Activated CD8-positive, alpha-beta memory T cell treated with anti-CD3 and anti-CD28 coated beads, Interleukin-2, amount 50 U/mL, for 1 hour (primary cell): ENCODE data around the gene HMGN4.
"Not testable (repeated sequence)": the region's sequence is repeated elsewhere in the genome, so short reads cannot be mapped to it uniquely, and the experiment has no call there.

Source experiments
- DNase-seq: peaks from one replicate; pipeline ENCODE4 v3.0.0-alpha.2; 2020; ENCODE audit errors: extremely low read depth

HMGN4 gene

DNA sequence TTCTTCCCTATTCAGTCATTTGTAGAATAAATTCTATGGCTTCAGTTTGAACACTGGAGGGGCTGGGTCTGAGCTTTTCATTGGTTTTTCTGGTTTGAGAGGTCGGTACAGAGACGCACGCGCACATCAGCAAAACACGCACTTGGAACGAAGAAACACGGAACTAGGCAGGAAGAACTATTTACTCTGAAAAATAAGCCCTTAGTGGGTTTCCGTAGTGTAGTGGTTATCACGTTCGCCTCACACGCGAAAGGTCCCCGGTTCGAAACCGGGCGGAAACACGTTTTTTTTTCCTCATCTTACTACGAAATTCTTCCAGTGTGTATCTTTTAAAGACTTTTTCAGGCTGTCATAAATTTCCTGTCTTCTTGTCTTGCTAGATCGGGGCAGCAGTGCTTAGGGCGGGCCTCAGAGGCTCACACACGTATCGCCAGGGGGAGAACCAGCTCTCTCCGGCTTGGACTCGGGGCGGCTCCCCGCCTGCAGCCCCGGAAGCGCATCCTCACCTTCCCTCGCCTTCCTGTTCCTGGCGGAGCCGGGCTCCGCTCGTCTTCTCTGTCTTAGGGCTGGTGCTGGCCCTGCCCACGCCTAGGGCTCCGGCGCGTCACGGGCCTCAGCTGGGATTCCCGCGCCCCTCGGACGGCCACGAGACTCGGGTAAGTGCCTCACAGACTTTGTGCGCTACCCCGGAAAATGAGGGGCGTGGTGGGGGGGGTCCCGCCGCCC lies at the start of gene HMGN4:
HMGN4 (plus strand) TSS at position 521 of the 726 bp plus-strand sequence. CDS start 6,841 bp downstream, outside the sequence.
- peak; percentile 72 for DNase-seq

DNA sequence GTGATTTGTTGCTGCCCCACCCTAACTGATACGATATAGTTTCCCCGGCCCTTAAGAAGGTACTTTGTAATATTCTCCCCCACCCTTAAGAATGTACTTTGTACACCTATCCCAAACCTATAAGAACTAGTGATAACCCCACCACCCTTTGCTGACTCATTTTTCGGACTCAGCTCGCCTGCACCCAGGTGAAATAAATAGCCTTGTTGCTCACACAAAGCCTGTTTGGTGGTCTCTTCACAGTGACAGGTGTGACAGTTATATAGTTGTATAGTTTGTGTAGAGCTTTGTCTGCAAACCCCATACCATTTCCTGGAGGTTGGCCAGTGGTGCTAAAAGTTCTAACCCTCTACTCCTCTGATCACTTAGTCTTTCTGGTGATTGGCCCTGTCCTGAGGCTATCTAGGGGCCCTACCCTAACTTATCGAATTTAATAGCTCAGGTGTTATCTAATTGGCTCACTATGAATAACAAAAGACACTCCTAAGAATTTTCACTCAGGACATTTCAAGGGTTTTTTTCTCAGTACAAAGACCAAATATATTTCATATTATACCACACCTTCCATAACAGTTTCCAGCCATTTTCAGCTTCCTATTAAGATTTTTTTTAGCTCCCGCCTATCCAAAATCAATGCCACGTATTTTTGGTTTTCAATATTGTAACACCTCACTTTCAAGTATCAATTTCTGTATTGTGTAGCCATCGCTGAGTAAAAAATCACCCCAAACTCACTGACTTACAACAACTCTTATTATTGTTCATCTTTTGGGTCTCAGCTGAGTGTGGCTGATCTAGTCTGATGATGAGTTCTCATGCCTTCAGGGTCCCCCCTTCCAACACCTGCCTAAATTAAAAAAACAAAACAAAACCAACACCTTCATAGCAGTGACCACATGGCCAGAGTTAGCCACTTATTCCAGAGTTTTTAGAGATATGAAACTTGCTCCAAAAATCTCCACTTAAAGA lies 47.9 kb upstream of the HMGN4 start:
- no peak for DNase-seq

DNA sequence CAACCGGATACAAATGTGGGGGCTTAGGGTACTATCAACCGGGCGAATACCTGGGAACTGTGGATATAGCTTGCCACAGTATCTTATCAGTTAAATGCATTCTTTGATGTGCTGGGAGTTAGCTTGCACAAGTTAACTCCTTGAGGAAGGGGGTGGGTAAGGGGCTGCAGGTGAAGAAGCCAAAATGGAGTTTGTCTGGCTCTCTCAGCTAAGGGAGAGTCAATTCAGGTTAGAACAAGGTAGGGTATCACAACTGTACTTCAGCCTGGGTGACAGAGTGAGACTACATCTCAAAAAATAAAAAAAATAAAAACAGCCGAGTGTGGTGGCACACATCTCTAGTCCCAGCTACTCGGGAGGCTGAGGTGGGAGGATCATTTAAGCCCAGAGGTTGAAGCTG lies 46.6 kb upstream of the HMGN4 start:
- DNase-seq, result no peak

DNA sequence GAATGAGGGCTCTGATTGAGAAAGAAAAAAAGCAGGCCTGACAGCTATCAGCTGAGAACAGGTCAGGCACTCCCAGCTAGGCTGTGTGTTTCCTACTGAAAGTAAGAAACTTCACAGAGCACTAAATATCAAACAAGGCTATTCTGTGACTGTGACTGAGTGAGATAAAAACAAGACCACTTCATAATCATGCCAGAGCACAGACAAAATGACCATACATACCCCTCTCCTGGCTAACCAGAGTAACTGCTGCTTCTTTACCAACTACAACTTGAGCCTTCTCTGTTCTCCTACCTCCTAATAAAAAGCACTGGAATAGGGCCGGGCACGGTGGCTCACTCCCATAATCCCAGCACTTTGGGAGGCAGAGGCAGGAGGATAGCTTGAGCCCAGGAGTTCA lies 44.9 kb upstream of the HMGN4 start:
- DNase-seq, result no peak

DNA sequence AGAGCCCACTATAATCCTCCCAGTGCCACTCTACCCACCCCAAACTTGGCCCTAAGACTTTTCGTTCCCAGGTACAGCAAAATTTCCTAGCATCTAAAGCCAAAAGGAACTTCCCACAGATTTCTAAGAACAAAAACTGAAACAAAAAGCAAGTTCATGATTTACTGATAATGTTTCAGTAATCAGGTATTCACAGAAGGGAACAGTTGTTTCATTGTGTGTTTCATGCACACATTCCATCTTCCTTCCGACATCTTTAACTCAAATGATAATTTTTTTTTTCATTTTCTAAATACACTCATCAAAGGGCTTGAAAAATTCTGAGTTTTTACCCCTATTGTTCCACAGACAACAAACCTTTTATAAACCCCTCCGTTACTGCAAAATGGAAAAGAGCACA lies 44.0 kb upstream of the HMGN4 start:
- DNase-seq, result no peak

DNA sequence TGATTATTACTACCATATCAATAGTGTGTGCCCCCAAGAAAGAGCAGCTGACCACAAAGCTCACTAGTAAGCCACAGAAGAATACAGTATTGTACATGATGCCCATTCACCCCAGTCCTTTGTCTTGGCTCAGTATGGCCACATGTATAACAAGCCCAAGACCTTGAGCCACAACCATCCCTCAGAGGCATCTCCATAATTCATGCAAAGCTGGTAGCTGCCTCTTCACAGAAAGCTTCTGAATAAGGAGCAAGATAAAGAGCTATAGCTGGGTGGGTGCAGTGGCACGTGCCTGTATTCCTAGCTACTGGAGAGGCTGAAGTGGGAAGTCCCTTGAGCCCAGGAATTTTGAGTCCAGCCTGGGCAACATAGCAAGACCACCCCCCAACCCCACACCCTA lies 42.9 kb upstream of the HMGN4 start:
- DNase-seq, result no peak

DNA sequence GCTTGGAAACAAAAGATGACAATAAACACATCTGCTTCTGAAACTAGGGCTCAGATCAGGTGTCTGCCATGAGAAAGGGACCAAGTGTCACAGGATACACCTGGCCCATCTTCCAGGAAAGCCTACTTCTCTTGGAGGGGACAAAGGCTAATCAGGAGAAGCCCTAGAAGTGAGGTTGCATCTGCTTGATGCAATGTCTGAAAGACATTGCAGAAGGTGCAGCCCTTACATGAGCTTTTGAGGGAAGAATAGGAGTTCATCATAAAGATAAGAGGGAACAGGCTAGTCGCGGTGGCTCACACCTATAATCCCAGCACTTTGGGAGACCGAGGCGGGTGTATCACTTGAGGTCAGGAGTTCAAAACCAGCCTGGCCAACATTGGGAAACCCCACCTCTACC lies 40.6 kb upstream of the HMGN4 start:
- no peak for DNase-seq

DNA sequence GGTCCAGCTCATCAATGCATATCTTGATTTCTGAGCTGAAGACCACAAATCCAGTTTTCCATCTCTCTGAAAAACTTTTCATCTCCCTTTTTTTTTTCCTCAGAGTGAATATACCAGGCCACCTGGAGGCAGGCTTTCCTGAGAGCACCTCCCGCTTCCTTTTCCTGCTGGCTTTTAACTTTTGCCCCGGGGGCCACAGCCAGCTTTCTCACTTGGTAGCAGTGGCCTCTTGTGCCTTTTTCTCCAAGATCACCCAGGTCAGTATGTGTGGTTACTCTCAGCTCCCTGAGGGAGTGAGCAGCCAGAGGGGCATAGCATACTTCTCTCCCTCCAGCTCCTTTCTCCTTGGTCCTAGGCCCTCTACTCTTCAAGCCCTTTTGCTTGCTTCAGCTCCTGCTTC lies 38.1 kb upstream of the HMGN4 start, which contains the start of gene BTN1A1:
BTN1A1 (plus strand) TSS at position 202 of the 400 bp plus-strand sequence. CDS start 984 bp downstream, outside the sequence.
- DNase-seq, result no peak

DNA sequence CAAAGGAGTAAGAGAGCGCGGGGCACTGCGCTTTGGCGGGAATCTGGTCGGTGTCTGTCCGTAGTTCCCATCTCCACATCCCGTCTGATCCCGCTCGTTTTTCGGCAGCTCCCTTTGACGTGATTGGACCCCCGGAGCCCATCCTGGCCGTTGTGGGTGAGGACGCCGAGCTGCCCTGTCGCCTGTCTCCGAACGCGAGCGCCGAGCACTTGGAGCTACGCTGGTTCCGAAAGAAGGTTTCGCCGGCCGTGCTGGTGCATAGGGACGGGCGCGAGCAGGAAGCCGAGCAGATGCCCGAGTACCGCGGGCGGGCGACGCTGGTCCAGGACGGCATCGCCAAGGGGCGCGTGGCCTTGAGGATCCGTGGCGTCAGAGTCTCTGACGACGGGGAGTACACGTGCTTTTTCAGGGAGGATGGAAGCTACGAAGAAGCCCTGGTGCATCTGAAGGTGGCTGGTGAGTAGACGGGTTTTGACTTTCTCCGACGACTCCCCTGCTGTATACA lies 36.6 kb upstream of the HMGN4 start:
- no peak for DNase-seq

DNA sequence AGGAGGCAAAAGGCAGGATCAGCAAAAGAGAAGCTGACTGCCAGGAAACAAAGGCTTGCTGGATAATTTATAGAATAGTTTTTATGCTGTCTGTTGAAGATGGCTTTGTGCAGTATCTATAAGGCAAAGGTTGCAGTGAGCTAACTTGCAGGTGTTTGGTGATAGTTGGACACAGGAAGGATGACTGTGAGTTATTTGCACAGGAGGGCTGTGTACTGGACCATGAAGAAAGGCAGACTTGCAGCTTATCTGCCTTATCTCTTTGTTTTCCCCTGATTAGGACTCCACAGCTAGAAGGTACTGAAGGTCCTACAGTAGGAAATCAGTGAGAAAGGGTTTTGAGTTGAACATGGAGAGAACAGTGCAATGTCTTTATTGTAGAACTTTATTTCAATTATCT lies 36.0 kb upstream of the HMGN4 start:
- DNase-seq, result no peak

DNA sequence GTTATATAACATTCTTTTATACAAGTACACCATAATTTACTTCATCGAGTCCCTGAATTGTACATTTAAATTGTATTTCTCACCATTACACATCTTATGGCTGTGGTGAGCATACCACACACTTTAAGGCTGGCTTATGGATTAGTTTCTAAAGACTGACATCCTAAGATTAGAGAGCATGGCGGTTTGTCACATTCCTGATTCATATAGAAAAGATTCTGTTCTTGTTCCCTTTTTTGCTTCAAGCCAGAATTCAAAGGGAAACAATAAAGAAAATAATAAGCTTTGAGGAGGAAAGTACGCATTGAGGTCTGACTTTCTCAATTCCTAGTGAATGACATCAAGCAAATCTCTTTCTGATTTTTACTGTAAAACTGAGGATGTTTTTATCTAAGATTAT lies 35.5 kb upstream of the HMGN4 start:
- no peak for DNase-seq

DNA sequence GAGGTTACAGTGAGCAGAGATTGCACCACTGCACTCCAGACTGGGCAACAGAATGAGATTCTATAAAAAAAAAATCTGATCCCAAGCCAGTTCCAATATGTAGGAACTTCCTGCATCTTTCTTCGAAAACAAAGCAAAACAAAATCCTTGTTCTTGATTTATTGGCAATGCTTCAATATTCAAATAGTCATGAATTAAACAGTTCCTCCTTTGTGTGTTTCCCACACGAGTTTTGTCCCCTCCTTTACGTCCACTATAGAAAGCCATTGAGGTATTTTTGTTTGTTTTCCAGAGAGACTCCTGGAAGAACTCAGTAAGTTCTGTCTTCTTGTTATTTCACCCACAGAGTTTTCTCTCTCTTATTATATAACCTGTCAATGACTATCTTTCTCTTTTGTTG lies 30.5 kb upstream of the HMGN4 start:
- no peak for DNase-seq

DNA sequence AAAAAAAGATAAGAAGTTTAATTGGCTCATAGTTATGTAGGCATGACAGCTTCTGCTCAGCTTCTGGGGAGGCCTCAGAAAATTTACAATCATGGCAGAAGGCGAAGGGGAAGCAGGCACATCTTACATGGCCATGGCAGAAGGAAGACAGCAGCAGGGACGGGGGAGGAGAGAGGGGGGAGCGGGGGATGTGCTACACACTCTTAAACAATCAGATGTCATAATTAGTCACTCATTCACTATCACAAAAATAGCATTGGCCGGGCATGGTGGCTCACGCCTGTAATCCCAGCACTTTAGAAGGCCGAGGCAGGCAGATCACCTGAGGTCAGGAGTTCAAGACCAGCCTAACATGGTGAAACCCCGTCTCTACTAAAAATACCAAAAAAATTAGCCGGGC lies 27.1 kb upstream of the HMGN4 start:
- not testable (repeated sequence) for DNase-seq

DNA sequence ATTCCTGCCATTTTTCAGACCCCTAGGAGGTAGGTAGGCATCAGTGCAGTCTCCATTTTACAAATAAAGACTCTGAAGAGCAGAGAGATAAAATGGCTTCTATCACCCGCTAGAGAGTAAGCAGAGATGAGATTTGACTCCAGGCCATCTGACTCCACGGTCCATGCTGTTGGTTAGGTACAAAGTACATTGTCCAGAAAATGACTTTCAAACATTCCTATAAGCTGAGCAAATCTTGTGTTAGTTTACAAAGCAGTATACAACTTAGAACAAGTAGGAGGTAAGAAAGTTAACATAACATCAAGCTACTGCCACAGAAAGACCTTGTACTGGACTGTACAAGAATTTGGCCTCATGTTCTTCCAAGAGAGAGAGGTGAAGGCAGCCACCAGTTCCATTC lies 23.2 kb upstream of the HMGN4 start:
- no peak for DNase-seq

DNA sequence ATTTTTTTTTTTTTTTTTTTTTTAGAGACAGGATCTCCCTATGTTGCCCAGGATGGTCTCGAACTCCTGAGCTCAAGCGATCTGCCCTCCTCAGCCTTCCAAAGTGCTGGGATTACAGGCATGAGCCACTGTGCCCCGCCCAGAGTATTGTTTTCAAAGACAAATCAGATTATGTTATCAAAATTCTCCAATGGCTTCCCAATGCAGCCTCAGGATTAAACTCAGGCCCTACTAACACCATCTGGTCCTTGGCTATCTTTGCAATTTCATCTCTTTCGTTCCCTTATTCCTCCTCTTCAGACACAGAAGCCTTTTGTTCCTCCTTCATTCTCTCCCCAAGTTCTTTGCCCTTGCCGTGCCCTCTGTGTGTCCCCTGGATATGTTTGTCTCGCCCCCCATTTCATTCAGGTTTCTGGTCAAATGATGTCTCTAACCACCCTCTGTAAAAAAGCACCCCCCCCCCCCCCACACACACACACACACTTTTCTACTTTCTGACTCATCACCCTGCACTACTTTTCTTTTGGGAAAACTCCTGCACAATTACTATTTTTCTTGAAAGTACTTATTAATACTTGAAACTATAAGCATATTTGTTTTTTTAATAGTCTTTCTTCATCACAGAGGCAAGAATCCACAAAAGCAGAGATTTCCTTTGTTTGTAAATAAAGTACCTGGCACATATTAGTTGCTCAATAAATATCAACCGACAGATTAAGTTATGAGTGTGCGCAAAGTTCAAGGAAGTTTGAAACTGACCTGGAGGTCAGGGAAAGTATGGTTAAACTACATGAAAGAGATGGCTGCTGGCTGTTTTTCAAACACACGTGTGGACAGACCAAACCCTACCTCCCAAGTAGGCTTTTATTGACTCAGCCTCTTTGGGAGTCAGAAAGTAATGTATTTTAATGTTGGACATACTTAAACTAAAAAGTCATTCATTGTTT lies 21.4 kb upstream of the HMGN4 start:
- DNase-seq, result no peak

DNA sequence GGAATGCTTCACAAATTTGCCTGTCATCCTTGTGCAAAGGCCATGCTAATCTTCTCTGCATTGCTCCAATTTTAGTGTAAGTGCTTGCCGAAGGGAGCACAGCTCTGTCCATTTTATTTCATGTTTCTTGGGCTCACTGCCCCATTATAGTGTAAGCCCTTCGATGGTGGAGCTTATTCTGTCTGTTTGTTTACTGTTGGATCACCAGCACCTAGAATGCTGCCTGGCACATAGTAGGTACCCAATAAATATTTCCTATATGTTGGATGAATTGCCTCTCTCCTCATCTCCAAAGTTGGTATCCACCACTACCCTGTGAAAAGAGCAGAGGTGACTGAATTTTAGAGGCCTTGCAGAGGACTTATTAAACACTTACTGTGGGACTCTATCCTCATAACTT lies 18.8 kb upstream of the HMGN4 start:
- no peak for DNase-seq

DNA sequence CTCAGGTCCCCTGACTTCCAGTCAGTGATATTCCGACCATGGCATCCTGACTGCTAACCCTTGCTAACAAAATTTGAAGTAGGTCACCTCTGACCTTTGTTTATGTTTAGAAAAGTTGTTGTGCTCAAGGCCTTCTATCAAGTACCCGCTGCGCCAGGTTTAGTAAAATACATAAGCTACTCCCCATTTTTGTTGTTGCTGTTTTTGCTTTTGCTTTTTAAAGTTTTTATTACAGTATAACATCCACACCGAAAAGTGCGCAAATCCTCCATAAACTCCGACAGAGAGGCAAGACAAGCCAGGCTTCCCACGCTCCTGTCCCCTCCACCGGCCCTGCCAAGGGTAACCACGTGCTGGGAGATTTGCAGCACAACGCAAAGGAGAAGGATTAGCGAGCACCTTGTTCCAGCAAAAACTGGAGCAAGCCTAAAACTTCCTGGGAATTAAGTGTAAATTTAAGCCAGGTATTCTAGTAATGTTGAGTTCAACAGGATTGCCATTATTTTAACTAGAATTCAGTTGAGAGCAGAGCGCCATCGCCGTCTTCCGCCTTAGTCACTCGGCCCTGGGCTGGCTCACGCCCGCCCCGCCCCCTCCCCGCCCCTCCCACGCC lies 17.8 kb upstream of the HMGN4 start:
- no peak for DNase-seq

DNA sequence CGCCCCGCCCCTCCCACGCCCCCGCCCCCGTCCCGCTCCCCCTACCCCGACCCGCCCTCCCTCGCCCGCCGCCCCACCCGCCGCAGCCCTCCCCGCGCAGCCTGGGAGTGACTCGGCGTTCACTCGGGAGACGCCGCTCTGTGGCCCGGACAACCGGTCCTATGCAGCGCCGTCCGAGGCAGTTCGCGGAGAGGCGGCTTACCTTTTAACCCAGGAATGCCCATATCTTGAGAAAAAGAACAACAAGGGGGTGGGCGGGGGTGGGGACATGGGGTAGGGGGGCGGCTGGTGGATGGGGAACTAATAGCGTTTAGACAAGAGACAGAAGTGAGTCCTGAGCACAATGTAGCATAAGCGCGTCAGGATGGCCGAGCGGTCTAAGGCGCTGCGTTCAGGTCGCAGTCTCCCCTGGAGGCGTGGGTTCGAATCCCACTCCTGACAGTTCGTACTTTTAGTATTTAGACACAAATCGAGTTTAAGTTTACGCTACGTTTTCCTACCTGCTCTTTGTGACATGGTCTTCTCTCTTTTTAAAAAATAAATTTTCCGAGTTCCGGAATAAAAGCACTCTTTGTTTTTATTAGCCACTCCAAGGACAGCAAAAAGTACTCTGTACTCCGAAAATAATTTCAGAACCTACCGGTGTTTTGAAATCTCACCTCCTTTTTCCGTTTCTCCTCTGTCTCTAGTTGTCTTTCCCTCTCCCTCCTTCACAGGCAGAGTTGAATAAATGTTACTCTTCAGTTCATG lies 17.1 kb upstream of the HMGN4 start:
- peak; percentile 71 for DNase-seq

DNA sequence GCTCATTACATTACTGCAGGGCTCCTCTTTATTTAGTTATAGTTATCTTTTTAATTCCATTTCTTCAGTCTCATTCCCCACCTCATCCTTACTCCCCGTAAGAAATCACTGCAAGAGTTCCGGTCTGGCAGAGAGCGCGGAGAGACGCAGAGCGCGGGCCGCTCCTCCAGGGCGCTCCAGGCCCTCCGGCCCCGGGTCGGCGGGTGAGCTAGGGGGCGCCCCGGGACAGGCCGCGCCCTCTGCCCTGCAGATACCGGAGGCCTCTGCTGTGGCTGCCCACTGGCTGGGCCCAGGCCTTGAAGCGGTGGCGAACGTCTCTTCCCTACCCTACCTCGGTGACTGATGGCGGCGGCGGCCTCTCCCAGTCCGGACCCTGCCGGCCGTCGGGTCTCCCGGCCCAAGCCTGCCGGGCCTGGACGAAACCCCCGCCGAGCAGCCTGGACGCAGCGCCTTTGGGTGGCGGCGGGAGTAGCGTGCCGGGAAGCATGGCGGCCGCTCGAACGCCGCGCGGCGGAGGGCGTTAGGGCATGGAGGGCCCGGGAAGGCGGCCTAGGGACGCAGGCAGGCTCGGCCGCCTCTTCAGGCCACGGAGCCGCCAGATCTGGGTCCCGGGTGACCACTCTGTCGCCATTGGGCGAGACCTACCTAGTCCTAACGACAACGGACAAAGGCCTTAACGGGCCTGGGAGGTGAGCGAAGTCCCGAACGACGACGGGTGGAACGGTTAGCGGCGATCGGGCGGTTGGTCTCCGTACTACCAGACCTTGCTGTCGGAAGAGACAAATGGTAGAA lies 16.4 kb upstream of the HMGN4 start:
- DNase-seq, result no peak
